GM19328 (cell line): ENCODE data around the gene MAP4K3.
A peak's percentile ranks its signal among the peaks of the same experiment; 100 is the strongest.

ENCODE experiments used
- ATAC-seq: cut with Tn5 transposase; IDR thresholded peaks from one replicate; pipeline ENCODE4 v1.9.1; 2021; ENCODE audit warnings: mild to moderate bottlenecking, moderate library complexity; ENCODE audit not compliant: unreplicated experiment

Gene MAP4K3

DNA sequence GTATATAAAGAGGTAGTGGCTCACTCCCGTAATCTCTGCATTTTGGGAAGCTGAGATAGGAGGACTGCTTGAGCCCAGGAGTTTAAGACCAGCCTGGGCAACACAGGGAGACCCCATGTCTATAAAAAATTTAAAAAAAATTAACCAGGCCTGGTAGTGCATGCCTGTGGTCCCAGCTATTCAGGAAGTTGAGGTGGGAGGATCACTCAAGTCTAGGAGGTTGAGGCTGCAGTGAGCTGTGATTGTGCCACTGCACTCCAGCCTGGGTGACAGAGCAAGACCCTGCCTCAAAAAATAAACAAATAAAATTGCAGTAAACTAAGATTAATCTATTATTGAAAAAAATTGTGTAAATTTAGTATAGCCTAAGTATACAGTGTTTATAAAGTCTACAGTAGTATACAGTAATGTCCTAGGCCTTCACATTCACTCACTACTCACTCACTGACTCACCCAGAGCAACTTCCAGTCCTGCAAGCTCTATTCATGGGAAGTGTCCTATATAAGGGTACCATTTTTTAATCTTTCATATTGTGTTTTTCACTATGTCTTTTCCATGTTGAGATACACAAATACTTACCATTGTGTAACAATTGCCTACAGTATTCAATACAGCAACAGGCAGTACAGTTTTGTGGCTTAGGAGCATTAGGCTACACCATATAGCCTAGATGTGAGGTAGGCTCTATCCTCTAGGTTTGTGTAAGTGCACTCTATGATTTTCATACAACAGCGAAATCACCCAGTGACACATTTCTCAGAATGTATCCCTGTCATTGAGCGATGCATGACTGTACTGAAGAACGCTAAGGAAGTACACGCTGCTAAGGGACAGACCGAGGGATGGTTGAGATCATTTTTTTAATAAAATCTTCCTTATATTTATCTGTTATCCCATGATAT lies 10.4 kb upstream of the MAP4K3 start:
- no peak for ATAC-seq

DNA sequence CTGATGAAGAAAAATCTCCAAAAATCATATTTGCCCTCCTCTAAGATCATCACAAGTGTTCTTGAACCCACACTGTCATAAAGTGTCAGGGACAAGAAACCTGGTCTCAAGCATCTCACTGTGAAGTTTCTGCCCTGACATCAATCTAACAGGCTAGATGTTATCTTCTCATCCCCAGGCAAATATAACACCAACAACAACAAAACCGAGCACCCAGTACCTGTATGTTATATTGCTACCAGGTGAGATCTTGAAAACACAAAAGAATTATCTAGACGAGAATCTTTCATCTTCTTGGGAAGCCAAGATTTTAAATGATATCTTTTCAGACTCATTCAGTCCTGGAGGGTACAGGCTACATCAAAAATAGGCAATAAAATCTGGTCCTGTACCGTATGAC lies 8.8 kb upstream of the MAP4K3 start:
- ATAC-seq: no peak

DNA sequence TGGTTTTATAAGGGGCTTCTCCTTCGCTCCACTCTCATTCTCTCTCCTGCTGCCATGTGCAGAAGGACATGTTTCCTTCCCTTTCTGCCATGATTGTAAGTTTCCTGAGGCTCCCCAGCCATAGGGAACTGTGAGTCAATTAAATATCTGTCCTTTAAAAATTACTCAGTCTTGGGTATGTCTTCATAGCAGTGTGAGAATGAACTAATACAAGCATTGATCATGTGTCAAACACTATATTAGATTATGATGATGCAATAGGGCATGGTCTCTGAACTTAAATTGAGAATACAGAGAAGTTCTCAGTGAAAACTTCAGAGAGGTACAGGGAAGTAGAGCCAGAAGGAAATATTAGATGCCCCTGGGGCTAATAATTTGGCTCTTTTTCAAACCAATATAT lies 5.9 kb upstream of the MAP4K3 start:
- ATAC-seq: no peak

DNA sequence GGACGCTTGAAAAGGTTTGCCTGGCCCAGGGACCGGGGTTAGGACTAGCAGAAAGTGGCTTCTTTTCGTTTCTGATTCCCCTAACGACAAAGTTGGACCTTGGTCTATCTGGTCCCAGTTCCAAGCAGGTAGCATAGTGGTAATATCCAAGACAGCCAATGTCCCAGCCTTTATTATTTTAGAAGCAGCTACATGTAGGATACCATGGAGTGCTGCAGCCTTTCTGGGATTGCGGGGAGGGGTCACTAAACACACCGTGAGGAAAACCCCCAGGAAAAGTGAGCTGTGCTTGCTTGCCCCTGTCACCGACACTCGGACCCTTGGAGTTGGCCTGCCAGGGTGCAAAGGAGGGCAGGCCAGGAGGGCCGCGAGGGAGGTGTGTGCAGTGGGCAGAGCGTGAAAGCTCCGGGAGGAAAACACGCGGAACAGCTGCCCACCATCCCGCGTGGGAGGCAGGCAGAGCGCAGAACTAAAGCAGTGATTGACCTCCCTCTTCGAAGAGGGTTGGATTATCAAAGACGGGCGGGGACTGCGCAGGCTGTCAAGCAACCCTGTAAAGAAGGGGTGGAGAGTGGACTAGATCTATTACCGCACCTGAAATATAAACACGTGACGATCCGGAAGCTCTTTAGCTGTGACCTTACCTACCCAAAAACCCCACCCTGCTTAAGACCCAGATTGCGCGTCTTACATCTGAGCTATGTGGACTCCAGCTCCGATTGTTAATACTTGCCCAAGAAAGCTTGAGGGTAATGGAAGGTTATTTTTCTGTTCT lies 624 bp upstream of the MAP4K3 start:
- peak; percentile 40 for ATAC-seq

DNA sequence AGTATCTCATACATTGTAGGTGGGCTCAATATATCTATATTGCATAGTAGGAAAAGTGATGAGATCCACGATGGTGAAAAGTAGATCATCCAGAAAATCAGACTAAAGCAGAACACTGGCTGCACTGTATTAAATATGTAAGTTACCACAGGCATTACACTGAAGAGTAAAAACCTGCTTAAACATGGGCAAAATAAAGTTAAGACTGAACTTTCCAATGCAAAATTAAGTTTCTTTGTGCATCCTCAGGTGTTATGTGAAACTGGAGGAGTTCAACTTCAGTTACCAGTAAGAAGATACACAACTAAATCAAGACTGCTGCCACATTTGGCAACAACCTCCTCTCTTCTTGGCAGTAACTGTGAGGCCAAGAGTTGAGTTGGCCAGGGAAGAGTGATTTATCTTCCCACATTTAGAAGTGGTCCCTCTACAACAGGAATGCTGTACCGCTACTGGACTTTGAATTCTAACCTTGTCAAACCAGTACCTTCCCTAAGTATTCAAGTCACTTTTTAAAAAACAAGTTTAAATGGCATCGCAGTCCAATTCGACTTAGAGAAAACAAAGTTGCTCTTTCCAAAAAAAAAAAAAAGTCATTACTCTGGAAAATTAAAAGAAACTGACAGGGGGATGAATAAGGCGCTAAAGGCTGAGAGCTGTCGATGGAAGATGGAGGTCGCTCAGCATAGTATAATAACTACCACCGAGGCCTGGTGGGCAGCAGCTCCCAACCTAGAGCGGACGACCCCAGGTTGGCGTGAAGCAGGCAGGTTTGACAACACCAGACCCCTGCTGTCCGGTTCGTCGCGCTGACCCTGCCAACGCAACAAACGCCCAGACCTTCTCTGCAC lies 1.1 kb downstream of the MAP4K3 start:
- no peak for ATAC-seq

DNA sequence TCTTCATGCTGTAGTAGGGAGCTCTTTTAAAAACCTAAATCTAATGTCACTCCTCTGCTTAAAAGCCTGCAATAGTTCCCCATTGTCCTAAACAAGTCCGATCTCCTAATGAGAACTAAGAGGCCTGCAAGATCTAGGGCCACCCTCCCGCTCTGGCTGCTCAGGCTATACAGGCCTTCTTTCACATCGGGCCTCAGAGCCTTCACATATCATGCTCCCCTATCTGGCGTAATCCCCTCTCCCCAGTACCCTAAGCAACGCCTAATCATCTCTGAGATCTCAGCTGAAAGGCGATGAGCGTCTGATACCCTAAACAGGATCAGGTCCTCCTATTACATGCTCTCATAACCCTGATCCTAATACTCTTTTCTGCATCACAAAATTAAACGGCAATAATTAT lies 1.9 kb downstream of the MAP4K3 start:
- no peak for ATAC-seq

DNA sequence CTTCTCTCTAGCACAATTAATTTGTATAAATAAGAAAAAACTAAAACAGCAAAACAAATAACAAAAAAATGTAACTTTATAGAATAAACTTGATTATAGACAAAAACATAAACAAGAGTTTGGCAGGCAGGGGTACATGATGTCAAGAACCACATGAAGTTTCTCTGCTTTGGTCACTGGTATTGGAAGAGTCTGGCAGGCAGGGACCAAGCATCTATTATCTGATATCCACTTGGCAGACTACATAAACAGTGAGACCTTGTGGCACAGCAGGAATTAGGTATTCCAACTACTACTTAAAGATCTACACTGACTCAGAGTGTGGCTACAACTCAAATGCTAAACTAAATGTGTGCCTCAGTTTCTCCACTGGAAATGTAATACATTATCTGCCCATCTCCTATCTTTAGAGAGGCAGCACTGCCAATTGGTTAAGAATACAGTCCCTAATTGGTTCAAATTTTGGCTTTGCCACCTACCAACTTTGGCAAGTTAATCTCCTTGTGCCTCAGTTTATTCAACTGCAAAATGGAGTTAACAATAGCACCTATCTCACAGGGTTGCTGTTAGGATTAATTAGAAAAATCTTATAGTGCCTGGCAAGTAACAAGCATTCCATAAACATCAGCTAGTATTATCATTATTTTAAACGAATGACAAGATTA lies 2.7 kb downstream of the MAP4K3 start:
- no peak for ATAC-seq

DNA sequence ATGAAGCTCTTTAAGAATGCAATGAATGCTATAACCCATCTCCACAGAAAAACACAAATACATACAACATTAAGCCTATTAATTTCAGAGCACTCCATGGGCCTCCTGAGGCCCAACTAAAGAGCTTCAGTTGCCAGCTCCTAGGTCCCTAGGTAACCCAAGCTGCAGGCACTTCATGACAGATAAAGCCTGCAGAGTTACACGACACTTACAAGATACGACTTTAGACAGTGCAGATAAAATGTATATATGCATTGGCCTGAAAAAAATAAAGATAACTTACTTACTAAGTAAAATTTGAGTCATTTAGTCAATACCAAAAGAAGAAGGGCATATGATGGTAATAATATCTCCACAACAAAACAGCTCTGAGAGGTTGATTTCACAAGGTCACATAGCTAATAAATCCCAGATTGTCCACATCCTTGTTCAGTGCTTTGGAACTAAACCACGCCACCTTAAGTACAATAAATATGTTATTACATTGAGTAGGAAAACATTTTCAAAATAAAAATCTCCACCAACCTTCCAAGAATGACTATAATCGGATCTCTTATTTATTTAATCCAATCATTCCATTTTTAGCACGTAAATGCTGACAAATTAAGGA lies 3.4 kb downstream of the MAP4K3 start:
- ATAC-seq: no peak

DNA sequence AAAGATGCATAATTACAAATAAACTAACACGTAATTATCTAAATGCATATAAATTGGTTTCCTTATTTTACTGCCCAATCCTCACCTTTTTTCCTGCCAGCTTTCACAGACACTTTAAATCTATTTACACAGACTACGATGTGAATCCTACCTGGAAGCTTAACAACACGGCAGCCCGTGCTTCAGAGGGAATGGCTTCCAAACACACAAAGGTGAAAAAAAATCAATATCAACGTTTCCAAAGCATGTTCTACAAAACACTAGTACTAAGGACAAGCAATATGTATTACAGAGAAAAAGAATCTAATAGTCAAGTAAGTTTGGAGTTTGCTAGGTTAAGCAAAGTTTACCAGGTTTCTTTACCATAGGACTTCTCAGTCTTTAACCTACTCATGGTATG lies 4.4 kb downstream of the MAP4K3 start:
- no peak for ATAC-seq

DNA sequence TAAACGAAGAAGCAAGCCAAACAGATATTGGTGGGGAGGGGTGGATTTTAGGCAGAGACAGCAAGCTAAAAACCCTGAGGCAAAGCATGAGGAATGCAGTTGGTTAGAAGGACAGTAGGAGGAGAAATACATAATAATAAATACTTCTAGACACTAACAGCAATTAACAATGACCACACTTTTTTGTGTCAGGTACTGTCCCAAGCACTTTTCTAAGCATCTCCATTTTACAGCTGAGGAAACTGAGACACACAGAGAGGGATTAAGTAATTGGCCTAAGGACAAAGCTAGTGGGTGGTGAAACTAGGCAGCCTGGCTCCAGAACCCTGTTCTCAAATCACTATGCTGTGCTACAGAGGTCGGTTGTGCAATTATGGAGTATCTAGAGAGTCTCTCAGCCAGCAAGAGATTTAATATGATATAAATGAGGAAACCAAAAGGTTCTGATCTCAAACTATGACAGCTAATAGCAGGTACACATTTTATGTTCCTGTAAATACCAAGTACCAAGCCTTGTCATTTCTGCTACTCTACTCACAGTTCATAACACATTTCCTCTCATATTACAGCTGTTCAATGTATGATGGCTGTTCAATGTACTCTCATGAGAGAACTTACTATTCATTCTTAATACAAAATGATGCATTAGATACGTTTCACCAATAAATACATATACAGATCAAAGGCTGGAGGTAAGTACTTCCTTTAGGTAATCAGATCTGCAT lies 5.3 kb downstream of the MAP4K3 start:
- ATAC-seq: no peak

DNA sequence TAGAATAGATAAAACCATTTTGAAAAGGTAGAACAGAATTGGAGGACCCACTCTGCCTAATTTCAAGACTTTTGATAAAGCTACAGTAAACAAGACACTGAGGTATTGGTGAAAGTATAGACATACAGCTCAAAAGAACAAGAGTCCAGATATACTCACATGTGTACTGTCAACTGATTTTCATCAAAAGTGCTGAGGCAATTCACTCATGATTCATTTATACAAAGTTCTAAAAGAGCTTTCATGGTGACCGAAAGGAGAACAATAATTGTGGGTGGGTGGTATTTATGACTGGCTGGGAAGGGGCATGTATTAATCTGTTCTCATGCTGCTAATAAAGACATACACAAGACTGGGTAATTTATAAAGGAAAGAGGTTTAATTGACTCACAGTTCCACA lies 7.3 kb downstream of the MAP4K3 start:
- no peak for ATAC-seq

DNA sequence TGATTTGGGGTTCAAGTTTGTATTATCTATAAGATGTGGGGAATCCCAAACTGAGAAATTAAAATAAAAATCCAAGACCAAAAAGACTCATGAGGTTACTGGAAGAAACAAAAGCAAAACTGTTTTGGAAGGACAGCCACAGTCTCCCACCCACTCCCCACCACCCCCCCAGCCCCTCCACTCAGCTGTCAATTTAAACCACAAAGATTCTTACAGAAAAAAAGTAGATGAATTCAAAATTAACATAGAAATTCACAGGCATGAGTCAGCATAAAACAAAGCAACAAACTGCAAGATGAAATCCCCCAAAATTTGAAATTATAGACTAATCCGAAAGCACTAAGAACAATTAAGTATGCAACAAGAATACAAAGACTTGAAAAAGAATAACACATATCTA lies 12.1 kb downstream of the MAP4K3 start:
- no peak for ATAC-seq

DNA sequence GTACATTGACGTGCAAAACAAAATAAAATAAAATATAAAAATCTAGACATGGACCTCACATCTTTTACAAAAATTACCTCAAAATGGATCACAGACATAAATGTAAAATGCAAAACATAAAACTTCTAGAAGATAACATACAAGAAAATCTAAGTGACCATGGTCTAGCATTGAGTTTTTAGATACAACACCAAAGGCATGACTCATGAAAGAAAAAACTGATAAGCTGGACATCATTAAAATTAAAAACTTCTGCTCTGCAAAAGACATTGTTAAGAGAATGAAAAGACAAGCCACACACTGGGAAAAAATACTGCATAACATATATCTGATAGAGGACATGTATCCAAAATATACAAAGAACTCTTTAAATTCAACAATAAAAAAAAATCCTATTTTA lies 14.4 kb downstream of the MAP4K3 start:
- ATAC-seq: no peak

DNA sequence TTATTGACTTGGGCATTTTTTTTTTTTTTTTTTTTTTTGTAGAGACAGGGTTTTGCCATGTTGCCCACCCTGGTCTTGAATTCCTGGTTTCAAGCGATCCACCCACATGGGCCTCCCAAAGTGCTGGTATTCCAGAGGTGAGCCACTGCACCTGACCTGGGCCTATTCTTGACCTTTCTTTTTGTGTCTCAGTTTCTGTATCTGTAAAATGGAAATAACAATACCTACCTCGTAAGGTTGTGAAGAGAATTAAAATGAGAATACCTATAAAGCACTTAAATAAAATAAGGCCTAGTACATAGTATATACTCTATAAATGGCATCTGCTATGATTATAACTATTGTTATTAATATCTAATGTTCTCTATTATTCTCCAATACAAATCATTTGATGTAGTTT lies 15.7 kb downstream of the MAP4K3 start:
- ATAC-seq: no peak

DNA sequence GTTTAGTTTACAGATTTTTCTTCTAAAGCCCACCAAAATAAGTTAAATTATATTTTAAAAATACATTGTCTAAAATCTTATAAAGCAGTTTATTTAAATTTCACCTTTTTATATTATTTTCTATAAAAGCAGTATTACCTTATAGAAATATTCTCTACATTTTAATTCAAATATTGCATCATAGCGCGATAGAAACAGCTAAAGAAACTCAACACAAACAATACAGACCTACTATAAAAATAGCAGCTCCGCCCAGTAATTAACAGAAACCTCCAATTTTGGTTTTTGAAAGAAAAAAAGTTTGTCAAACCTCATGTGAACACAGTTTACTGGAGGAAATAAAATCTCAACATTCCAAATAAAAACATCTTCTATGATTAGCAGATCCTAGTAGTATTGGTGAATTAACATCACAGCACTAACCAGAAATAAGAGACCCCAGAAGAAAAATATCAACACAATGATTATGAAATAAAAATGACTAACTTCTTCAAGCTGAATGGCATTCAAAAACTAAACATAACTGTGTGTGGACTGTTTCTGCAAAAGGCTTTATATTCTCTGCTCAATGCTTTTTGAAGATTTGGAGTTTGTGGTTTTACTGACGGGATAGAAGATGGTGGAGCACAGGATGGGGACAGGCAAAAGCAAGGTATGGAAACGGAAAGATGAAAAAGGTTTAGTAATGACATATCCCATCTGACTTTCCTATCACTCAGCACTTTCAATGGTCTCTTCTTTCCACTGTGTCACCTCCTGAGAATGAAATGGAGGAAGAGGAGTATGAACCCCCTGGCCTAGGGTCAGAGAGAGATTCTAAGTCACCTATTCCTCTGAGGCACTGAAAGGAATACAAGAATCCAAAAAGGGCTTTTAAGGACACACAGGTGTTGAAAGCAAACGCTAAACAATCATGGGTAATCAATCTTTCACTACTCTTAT lies 17.5 kb downstream of the MAP4K3 start:
- no peak for ATAC-seq

DNA sequence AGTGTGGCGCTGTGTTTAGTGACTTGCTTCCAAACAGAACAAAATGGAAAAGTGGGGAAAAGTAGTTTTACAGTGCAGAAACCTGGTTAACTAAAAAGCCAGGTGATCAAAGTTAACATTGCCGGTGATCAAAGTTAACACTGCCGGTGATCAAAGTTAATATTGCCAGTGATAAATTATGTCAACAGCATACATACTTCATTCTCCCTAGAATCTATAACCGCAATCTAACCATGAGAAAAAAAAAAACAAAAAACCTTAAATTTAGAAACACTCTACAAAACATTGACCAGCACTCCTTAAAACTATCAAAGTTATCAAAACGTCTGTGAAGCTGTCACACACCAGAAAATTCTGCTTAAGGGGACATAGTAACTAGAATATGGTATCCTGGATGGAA lies 18.6 kb downstream of the MAP4K3 start:
- ATAC-seq: no peak

DNA sequence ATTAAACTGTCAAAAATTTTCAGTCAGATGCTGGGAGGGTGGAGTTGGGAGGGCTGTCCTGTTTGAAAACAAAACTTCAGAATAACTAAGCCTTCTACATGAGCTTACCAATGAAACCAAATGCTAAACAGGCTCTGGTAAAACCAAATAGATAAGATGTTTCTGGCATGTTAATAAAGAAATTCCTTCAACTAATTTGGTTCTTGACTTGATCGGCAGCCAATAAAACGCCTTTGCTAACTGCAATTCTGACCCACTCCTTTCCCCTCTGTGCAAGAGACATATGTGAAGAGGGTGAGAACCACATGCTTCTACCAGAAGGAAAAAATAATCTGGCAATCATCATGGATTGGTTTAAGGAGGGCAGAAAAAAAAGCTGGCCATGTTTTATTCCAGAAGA lies 20.9 kb downstream of the MAP4K3 start:
- no peak for ATAC-seq

DNA sequence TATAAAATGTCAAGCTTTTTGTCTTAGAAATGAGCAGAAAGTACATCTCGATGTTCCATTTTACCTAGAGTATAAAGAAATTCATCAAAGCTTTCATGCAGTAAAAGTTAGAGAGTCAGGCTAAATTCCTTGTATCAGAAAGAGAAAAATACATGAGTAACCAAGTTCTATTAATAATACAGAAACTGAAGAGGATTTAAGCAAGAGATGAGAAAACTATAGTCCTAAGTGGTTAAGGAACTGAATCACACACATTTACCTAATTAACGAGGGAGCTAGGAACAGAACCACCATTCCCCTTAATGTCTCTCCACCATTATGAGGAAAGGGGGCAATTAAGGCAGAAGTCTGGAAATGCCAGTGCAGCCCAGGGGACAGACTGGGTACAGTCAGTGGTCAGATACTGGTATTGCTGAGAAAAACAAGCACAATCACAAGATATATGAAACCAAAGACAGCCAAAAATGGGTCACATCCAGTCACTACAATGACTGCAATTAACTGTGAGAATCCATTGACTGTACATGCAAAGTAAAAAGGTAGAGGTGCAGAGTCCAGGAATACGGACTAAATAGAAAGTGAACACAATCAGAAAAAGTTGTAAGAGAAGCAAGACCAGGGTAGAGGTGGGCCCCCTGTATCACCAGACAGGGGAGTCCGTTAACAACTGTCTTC lies 23.9 kb downstream of the MAP4K3 start:
- no peak for ATAC-seq
